GM10248 (cell line): ENCODE measurements around the gene GRK7.
A peak's percentile ranks its signal among the peaks of the same experiment; 100 is the strongest.

Source experiments
- CTCF ChIA-PET: fragments of 300-600 bp; sonication (Branson Sonifier 250); formaldehyde crosslinking; extraction: SDS; loops from one replicate; lab custom pipeline; 2021; ENCODE audit warnings: antibody characterized with exemption; lab: Yijun Ruan, JAX
- POLR2A ChIA-PET: fragments of 350-650 bp; sonication (Branson Sonifier 250); formaldehyde crosslinking; extraction: SDS; loops from one replicate; lab custom pipeline; 2020; ENCODE audit warnings: antibody characterized with exemption; lab: Yijun Ruan, JAX
- DNase-seq: peaks from one replicate; pipeline ENCODE4 v3.0.0; 2012; ENCODE audit errors: extremely low spot score
- CTCF ChIP-seq: IDR thresholded peaks from 2 replicates; pipeline ENCODE4 v1.5.1; 2012; ENCODE audit warnings: mild to moderate bottlenecking, low read depth; ENCODE audit errors: extremely low read depth, missing control alignments, control extremely low read depth

GRK7 gene

DNA sequence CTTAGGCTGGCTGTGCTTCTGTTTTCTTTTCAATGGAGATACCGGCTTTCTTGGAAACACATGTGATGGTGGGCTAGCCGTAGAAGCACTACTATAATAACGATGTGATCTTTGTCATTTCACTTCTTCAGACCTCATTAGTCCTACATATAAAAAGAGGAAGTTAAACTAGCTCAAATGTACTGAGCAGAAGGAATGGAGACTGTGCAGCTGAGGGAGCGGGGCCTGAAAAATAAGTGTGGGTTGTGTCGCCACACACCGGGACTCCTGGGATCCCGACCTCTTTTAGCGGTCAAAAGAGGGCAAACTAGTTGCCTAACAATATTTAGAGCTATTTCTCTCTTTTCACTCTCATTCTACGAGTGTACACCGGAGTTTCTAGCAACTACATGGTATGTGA, 26.1 kb upstream of the GRK7 start:
- TF ChIP-seq CTCF, result no peak
- DNase-seq, result no peak
- CTCF ChIA-PET, result interaction anchor here (0.8 to 2.3 kb wide), 5 partner anchors 8 to 159 kb away, joined by 3 to 10 read pairs (median 4); no protein-coding TSS in a partner anchor
- POLR2A ChIA-PET, result interaction anchor here (1.0 kb wide), 1 partner anchor 141 kb away, joined by 4 read pairs; no protein-coding TSS in a partner anchor

- no peak for DNase-seq
- TF ChIP-seq CTCF, result no peak
- ChIA-PET POLR2A (no interaction called here), CTCF (interaction anchor here (1.0 to 3.4 kb wide), 8 partner anchors 10 to 542 kb away, joined by 3 to 21 read pairs (median 7); no protein-coding TSS in a partner anchor)
Observed at GRCh38 chr3:141737678-141738021, 25.6 kb upstream of the GRK7 start.

DNA sequence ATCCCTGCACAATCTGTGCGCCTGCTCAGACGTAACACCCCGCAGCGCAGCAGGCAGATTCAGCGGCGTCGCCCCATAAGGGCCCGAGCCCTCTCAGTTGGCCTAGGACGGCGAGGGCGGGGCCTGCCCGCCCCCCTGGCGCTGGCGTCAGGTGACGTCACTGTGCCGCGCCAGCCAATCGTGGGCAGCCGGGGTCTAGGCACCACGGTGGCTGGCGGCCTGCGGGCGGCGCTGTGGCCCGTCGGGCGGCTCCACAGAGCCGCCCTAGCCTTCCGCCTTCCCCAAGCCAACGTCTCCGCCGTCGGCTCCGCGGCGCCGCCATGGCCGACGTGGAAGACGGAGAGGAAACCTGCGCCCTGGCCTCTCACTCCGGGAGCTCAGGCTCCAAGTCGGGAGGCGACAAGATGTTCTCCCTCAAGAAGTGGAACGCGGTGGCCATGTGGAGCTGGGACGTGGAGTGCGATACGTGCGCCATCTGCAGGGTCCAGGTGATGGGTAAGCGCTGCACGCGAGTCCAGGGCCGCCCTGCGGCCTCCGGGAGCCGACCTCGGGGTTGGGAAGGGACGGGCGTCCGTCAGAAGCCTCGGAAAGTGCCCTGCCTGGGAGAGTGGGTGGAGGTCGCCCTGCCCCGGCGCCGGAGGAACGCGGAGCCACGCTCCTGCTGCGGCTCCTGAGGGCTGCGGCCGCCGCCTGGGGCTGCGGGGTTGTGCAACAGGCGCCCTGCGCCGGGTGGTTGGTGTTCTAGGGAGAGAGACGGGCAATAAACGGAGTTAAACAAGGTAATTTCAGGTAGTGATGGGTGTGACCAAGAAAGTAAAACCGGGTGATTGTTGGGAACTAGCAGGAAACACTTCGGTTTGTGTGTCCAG, 25.0 kb upstream of the GRK7 start, which contains the start of gene RNF7:
RNF7 (plus strand) TSS at position 277 of the 869 bp plus-strand sequence; CDS start at position 321, 44 bp downstream.
- ChIA-PET CTCF (interaction anchor here (0.7 to 3.4 kb wide), 22 partner anchors 9 to 738 kb away, joined by 3 to 21 read pairs (median 4); partner anchors contain the start of gene ATP1B3), POLR2A (interaction anchor here (1.1 kb wide), 1 partner anchor 138 kb away, joined by 3 read pairs; the partner anchor contains the start of gene ATP1B3)
- TF ChIP-seq CTCF, result peak; percentile 87
- DNase-seq, result peak; percentile 97

GRCh38 chr3:141738891-141739363, 24.3 kb upstream of the GRK7 start:
- no peak for DNase-seq
- ChIA-PET CTCF (interaction anchor here (0.7 to 3.4 kb wide), 21 partner anchors 9 to 739 kb away, joined by 3 to 21 read pairs (median 4); partner anchors contain the start of gene ATP1B3), POLR2A (interaction anchor here (1.1 kb wide), 1 partner anchor 138 kb away, joined by 3 read pairs; the partner anchor contains the start of gene ATP1B3)
- TF ChIP-seq CTCF, result no peak

DNA sequence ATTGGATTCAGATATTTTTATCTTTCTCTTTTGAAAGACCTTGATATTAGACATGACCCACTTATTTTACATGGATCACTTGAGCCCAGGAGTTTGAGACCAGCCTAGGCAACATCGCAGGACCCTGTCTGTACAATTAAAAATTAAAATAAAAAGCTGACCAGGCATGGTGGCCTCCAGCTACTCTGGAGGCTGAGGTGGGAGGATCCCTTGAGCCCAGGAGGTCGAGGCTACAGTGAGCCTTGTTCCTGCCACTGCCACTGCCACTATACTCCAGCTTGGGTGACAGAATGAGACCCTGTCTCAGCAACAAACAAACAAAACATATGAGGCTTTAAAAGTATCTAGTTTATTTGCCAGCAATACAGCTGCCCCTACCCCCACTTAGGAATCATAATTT, 23.5 kb upstream of the GRK7 start:
- POLR2A ChIA-PET, result interaction anchor here (0.6 kb wide), 2 partner anchors 11 to 479 kb away, joined by 3 to 4 read pairs; no protein-coding TSS in a partner anchor
- CTCF ChIA-PET, result interaction anchor here (0.8 to 3.4 kb wide), 12 partner anchors 11 to 543 kb away, joined by 3 to 21 read pairs (median 4); no protein-coding TSS in a partner anchor
- no peak for DNase-seq
- TF ChIP-seq CTCF, result no peak

- no peak for TF ChIP-seq CTCF
Observed at GRCh38 chr3:141740349-141740748, 22.9 kb upstream of the GRK7 start.

More at GRCh38 chr3:141740349-141740748, 22.9 kb upstream of the GRK7 start:
- DNase-seq, result no peak
- ChIA-PET POLR2A (interaction anchor here (0.6 kb wide), 3 partner anchors 12 to 478 kb away, joined by 3 to 4 read pairs (median 3); no protein-coding TSS in a partner anchor), CTCF (interaction anchor here (0.8 to 3.4 kb wide), 8 partner anchors 13 to 542 kb away, joined by 3 to 21 read pairs (median 4); no protein-coding TSS in a partner anchor)
